HG03135 (cell line): ENCODE measurements around the gene RND1.
A peak's percentile ranks its signal among the peaks of the same experiment; 100 is the strongest.
"Not testable (repeated sequence)": the region's sequence is repeated elsewhere in the genome, so short reads cannot be mapped to it uniquely, and the experiment has no call there.

Source experiments
- ATAC-seq: cut with Tn5 transposase; IDR thresholded peaks from one replicate; pipeline ENCODE4 v1.9.1; 2021; ENCODE audit warnings: mild to moderate bottlenecking, moderate library complexity; ENCODE audit not compliant: unreplicated experiment

The RND1 gene

DNA sequence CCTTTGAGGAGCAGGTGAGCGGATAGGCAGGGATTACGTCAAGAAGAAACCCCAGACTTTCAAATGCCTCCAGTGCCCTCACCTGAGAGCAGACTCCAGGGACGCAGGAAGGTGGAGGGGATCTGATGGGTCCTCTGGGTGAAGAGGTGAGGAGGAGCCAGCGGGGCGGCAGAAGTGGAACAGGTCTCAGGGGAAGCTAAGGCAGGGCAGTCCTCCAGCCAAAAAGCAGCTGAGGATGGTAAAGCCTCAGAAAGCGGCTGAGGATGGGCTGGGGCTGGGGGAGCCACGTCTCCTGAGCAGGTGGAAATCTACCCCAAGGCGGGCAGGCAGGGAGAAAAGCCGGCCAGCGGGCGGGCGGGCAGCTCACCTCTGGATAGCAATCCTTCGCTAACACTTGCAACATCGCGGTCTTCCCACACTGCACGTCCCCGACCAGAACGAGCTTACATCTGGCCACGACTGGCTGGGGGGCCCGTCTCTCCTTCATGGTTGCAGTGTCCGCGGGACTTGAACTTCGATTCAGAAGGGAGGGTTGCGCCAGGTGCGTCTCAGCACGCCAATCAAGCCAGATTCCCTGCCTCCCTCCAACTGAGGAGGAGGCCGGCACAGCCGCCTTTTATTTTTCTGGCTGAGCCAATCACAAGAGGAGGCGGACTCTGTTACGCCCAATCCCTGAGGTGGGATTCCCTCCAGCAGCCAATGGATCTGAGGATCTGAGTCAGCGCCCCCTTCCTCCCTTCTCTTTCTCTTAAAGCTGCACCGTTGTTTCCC, at the start of gene RND1:
Gene RND1, minus strand, starts transcription at position 590 of the 771 bp plus-strand sequence. Its CDS starts 103 bp downstream, at position 487.
- peak; percentile 92 for ATAC-seq

DNA sequence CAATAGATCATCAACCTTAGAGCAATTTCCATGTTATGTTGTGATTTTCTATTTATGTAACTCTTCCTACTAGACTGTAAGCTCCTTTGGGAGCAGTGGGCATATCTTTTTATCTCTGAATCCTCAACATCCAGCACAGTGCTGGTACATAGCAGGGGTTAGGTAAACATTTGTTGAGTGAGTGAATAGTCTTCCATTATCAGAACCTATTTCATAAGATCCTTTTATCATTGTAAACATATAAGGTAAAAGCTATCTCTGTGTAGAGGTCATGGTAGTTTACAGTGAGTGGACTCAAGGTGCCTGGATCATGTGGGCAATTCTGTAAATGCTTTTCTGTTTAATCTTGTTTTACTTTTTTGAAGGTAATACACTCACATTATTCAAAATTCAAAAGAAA, 44.5 kb upstream of the RND1 start:
- no peak for ATAC-seq

DNA sequence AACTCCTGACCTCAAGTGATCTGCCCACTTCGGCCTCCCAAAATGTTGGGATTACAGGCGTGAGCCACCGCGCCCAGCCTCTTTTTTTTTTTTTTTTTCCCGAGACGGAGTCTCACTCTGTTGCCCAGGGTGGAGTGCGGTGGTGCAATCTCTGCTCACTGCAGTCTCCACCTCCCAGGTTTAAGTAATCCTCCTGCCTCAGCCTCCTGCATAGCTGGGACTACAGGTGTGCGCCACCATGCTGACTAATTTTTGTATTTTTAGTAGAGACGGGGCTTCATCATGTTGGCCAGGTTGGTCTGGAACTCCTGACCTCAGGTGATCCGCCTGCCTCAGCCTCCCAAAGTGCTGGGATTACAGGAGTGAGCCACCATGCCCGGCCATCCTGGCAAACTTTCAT, 44.0 kb upstream of the RND1 start:
- not testable (repeated sequence) for ATAC-seq

DNA sequence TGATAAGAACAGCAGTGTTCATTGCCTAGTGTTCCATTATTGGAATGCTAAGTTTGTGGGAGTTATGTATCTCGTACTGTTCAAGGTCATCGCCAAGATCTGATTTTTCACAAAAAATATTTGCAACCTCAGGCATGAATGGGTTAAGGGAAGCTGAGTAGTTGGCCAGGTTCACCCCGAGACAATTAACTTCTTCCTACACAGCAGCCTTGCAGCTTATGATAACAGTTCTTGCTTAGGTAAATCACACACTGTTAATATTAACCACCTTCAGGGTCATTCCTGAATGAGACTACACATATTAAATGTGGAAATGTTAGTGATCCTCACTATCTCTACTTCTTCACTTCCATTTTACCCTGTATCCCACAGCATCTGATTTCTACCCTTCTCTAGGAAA, 41.6 kb upstream of the RND1 start:
- no peak for ATAC-seq

DNA sequence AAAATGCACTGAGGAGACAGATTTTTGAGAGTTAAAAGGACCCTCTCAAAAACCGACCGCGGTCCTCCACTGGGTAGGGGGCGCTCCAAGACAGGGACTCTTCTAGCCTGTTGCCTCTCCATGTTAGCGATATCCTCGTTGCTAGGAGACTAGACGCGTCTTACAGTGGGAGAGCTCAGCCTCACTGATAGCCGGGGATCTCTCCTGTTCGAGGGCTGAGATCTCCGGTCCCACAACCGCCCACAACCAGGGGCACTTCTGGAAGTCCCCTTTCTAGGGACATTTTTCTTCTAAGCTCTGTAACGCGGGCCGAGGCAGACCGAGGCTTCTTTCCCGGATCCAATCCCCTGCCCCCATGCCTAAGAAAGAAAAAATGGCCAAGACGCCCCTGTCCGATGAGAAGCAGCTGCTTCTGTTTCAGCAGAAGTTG, 38.3 kb upstream of the RND1 start:
- peak; percentile 91 for ATAC-seq

DNA sequence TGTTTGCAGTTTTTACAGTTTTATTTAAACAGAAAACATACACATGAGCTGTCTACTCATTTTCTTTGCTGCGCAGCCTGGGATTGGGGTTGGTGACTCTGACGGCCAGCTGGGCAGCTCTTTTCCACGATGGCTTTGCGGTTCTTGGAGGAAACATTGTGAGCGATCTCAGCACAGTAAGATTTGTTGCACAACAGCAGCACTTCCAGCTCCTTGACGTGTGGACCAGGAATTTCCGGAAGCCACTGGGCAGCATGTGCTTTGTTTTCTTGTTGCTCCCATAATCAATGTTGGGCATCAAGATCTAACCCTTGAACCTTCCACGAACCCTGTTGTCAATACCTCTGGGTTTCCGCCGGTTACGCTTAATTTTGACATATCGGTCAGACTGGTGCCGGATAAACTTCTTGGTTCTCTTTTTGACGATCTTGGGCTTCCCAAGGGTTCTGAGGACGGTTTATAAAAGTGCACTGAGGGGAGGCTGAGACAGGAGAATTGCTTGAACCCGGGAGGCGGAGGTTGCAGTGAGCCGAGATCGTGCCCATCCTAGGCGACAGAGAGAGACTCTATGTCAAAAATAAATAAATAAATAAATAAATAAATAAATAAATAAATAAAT, 37.8 kb upstream of the RND1 start:
- no peak for ATAC-seq

DNA sequence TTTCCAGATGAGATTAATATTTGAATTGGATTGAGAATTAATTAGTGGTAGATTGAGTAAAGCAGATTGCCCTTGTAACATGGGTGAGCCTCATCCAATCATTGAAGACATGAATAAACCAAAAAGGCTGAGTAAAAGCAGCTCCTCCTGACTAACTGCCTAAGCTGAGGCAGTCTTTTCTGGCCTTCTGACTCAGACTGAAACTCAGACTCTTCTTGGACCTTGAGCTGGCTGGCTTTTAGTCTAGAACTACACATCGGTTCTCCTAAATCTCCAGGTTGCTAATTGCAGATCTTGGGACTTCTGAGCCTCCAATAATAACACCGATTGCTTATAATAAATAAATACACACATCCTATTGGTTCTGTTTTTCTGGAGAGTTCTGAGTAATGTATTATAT, 35.6 kb upstream of the RND1 start:
- ATAC-seq, result no peak

DNA sequence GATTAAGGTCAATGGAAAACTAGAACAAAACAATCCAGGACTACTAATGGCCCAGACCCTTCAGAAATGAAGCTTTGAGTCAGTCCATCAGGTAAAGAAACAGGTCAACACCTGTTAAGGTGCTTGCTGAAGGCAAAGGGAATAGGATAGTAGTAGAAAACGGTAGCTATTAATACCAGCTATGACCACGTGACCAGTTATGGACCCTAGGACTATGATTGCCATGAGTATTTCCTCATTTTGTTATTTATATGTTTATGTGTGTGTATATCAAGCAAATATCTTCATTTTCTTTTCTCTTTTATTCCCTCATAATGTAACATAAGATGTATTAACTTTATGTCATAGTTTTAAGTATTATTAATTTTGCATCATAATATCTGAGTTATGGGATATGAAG, 34.0 kb upstream of the RND1 start:
- no peak for ATAC-seq

DNA sequence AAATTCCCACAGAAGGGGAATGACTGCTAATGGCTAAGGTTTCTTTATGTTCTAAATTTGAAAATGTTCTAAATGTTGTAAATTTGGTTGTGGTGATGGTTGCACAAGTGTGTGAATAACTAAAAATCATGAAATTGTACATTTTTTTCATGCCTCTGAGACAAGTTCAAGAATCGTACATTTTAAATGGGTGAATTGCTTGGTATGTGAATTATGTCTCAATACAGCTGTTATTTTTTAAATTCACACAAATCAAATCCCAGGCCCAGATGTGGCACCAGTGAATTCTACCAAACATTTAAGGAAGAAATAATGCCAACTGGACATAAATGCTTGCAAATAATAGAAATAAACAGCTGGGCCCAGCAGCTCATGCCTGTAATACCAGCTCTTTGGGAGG, 28.6 kb upstream of the RND1 start:
- no peak for ATAC-seq

DNA sequence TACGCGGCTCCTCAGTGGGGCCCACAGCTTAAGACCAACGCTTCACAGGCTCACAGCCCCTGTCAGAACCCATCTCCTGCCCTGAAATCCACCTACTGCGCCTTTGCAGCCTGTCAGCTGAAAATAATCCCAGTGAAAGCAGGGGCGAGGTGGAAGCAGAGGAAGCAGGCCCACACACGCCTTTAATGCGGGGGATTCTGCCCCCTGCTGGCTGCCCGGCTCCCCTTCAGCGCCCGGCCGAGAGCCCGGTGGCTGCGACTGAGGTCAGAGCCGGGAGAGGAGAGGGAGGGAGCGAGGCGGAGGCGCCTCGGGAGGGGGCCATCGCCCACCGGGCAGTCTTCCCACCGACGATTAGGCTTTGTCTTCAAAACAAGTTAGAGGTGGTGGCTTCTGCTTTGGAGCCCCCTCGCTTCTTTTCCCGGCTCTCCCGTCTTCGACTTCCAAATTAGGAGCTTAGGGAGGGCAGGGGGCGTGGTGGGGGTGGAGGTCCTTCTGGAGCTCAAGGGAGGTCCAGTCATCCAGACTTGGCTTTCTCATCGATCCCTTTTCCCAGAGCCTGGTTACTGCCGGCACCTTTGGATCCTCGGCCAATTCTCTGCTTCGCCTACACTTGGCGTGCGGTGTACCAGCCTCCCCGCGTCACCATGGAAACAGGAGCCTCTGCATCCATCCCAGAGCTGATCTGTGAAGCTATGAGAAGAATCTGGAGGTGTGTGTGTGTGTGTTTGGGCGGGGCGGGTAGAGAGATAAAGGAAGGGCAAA, 25.2 kb upstream of the RND1 start:
- peak; percentile 66 for ATAC-seq

DNA sequence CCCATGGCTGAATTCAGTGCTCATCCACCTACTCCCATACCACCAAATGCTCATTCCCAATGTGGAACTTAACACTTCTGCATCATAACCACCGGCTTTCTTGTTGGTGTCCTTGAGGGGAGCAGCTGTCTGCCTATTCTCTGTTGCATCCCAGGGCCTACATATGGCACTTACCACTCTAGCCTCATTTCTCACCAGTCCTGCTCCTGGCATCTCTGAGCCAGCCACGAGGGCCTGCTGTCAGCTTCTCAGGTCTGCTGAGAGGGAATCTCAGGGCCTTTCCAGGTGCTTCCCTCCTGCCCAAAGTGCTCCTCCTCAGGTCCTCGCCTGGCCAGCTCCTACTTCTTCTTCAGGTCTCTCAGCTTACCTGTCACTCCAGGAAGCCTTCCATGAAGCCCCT, 24.0 kb upstream of the RND1 start:
- ATAC-seq, result no peak

DNA sequence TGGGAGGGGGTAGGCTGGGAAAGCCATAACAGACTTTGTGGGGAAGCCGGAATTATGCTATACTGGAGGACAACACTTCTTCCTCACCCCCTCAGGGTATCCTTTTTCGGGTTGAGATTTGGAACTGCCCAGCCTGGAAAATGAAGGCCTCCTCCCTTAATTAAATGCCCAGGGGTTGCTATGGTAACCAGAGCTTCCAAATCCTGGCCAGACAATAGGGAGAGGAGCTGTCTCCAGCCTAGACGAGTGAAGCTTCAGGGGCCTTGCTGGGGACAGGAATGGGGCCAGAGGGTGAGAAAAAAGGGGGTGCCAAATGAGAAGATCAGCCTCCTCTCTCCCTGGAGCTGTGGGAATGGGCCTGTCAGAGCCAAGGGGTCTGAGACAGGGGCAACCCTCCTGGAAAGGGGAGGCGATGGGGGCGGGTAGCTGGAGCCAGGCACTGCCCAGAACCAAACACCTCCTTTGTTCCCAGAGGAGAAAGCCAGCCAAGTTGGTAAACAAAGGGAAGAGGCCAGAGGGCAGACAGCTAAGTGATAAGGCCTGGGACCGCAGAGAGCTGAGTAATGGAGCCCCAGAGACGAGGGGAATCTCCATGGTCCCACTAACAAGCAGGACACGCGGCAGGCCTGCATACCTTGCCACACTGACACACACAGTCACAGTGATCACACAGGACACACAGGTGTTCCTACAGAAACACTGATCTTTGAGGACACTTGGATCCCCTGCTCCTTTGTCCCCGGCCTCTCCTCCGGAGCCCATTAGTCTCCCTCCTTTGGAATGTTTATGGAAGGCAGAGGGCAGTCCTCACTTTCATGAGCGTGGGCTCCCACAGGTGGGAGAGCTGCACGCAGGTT, 17.9 kb upstream of the RND1 start:
- ATAC-seq, result no peak

DNA sequence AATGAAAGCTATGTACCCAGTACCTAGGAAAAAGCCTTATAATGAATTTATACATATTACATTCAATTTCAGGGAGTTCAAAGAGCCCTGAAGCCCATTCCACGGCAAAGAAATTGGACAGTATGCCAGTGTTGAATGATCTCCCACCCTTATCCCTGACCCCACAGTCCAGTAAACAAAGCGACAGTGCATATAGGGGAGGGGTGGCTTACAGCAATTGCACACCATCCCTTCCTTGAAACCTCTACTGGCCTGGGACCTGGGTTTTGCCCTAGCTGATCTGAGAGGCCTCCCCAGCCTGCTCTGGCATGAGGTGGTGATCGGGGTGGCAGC, 17.3 kb upstream of the RND1 start:
- no peak for ATAC-seq

DNA sequence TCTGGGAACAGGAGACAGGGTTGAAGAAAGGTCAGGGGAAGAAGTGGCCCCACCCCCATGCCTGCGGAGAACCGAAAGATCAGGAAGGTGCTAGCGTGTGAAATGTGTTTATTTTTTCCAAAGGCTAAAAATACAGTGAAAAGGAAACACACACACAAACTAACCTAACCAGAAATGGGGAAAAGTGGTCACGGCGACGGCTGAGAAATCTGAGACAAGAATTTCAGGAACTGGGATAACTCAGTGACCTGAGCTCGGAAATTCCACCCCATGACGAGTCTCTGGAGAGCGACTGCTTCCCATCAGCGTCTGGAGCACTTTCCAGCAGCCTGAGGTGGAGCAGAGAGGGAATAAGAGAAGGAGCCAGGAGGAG, 16.6 kb upstream of the RND1 start:
- no peak for ATAC-seq

DNA sequence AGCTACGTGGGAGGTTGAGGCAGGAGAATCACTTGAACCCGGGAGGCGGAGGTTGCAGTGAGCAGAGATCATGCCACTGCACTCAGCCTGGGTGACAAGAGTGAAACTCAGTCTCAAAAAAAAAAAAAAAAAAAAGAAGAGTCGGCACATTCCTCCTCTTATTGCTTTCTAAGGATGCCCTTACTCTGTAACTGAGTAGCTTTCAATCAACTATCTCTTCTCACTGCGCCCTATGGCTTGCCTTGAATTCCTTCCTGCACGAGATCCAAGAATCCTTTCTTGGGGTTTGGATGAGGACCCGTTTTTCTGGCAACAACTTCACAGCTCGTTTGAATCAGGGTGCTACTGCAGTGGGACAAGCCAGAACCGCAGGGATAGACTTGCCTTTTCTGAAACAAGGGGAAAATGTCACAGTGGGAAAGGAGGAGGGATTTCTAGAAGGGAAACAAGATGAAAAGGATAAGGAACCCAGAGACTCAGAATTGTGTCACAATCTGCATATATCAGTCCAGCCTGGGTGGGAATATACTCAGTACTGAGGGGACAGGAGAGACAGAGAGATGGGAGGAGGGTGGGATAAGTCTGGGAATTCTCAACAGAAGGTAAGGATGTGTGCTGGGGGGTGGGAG, 16.1 kb upstream of the RND1 start:
- no peak for ATAC-seq

DNA sequence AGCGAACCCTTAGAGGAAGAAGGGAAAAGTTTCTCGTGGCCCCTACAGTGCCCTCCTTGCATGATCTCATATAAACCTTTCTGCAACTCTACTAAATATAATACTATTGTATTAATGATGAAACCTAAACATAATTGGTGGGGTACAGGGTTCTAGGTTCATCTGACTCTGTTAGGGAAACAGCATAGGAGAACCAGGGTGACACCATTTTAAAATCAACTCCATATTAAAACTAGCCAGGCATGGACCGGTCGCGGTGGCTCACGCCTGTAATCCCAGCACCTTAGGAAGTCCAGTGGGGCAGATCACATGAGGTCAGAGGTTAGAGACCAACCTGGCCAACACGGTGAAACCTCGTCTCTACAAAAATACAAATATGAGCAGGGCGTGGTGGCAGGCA, 15.0 kb upstream of the RND1 start:
- ATAC-seq, result no peak

DNA sequence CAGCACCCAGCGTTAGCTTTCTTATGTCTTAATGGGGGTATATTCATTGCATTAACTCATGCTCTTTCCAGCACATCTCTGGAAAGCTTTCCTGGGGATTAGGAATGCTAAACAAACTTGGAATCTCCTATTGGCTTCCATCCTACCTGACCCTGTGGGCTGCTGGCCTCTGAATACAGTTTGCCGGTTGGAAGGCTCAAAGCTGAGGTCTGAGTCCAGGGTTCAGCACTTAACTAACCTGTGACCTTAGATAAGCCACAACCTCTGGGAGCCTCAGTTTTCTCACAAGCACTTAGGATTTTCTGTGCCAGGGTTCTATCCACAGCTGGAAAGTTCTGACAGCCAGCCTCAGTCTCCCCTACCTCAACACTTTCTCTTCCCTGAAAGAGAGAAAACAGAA, 12.9 kb upstream of the RND1 start:
- no peak for ATAC-seq

DNA sequence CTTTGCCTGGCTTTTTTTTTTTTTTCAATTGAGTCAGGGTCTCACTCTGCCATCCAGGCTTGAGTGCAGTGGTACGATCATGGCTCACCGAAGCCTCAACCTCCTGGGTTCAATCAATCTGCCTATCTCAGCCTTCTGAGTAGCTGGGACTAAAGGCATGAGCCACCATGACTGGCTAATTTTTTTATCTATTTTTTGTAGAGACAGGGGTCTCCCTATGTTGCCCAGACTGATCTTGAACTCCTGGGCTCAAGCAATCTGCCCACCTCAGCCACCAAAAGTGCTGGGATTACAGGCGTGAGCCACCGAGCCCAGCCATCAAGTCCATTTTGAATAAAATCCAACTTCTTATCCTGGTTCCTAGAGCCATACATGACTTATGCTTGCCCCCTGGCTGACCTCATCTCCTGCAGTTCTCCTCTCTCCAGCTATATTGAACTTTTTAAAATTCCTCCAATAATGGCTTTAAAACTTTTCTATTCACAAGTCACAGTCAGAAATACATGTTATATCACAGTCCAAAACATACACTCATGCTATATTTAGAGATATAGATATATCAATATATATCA, 10.4 kb upstream of the RND1 start:
- no peak for ATAC-seq

DNA sequence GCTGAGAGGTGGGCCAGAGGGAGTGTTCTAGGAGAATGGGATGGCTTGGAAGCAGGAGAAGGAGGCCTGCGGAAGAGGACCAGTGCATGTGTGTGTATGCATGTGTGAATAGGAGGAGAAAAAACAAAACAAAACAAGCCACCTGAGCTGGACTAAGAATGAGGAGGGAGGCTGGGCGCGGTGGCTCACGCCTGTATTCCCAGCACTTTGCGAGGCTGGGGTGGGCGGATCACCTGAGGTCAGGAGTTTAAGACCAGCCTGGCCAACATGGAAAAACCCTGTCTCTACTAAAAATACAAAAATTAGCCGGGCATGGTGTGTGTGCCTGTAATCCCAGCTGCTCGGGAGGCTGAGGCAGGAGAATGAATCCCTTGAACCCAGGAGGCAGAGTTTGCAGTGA, 7.9 kb upstream of the RND1 start:
- not testable (repeated sequence) for ATAC-seq

DNA sequence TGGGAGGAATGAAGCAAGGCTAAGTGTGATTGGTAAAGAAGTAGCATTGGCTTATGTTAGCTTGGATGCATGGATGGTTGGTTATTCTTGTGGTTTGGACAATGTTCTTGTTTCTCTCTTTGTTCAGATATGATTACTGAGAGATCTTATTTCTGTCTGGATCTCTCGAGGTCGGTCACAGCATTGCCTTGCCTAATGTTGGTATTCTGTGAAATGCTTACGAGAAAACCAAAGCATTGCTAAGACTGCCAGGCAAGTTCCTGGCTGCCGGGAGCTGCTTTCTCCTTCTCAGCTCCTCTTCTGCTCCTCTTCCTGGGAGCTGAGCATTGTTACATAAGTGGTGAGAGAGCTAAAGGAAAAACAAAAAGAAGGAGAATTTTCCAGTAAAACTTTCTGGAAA, 7.4 kb upstream of the RND1 start:
- no peak for ATAC-seq
